Ascending aorta (tissue), 2 donors: ENCODE data around the gene CST1. TPM values are rescaled to one million over a fixed set of nuclear protein-coding genes. Genes with fewer than 3 reads are reported as not detected.
"Not testable (repeated sequence)": the region's sequence is repeated elsewhere in the genome, so short reads cannot be mapped to it uniquely, and the experiment has no call there.

Experiments
- DNase-seq, 2 donors: peaks; one replicate each; pipeline ENCODE4 v3.0.0-alpha.2; 2019; ENCODE audit warnings: low spot score in 2 of 2
- H3K27ac ChIP-seq, 2 donors: fragments of 200-600 bp; sonication (generic); one replicate each; pipeline ENCODE4 v1.5.1; 2016 to 2017; ENCODE audit warnings: mild to moderate bottlenecking in 1 of 2
- H3K27me3 ChIP-seq: fragments of 200-600 bp; sonication (generic); one replicate; pipeline ENCODE4 v1.5.1; 2017
- H3K36me3 ChIP-seq, 2 donors: fragments of 200-600 bp; sonication (generic); one replicate each; pipeline ENCODE4 v1.5.1; 2016
- H3K4me1 ChIP-seq, 2 donors: fragments of 200-600 bp; sonication (generic); one replicate each; pipeline ENCODE4 v1.5.1; 2016 to 2017; ENCODE audit warnings: mild to moderate bottlenecking in 1 of 2
- H3K4me3 ChIP-seq, 2 donors: fragments of 200-600 bp; sonication (generic); one replicate each; pipeline ENCODE4 v1.5.1; 2016 to 2017; ENCODE audit warnings: mild to moderate bottlenecking in 1 of 2
- H3K9me3 ChIP-seq, 2 donors: fragments of 200-600 bp; sonication (generic); one replicate each; pipeline ENCODE4 v1.5.1; 2016
- intact Hi-C: fragments of 100-400 bp; cut with DNase I; formaldehyde crosslinking; loops from one replicate; pipeline ENCODE4 v1.15.1; 2023
- total RNA-seq: library from RNA; depleted of rRNA; stranded (reverse); fragments of >200 nt; gene quantifications from one replicate; pipeline ENCODE4 v1.1.0, GENCODE V29; 2016
- TF ChIP-seq, protein P1 (sequence below), 3 experiments: fragments of 200-600 bp in 2 of 3; fragments of 450-650 bp in 1 of 3; sonication (generic) in 2 of 3; IDR thresholded peaks; one replicate each; pipeline ENCODE4 v1.5.1; 2016 to 2019; ENCODE audit warnings: antibody characterized with exemption in 3 of 3, mild to moderate bottlenecking in 1 of 3, moderate library complexity in 1 of 3

Gene CST1
- total RNA-seq, 1 donor from 2014 or later, result not detected

- H3K4me1 ChIP-seq, DNase-seq, H3K9me3 ChIP-seq, H3K36me3 ChIP-seq, H3K27me3 ChIP-seq, H3K4me3 ChIP-seq, intact Hi-C loops, H3K27ac ChIP-seq: not testable (repeated sequence)
- TF ChIP-seq, protein P1, sequence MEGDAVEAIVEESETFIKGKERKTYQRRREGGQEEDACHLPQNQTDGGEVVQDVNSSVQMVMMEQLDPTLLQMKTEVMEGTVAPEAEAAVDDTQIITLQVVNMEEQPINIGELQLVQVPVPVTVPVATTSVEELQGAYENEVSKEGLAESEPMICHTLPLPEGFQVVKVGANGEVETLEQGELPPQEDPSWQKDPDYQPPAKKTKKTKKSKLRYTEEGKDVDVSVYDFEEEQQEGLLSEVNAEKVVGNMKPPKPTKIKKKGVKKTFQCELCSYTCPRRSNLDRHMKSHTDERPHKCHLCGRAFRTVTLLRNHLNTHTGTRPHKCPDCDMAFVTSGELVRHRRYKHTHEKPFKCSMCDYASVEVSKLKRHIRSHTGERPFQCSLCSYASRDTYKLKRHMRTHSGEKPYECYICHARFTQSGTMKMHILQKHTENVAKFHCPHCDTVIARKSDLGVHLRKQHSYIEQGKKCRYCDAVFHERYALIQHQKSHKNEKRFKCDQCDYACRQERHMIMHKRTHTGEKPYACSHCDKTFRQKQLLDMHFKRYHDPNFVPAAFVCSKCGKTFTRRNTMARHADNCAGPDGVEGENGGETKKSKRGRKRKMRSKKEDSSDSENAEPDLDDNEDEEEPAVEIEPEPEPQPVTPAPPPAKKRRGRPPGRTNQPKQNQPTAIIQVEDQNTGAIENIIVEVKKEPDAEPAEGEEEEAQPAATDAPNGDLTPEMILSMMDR (IDR thresholded peaks at IDR 0.05), result peak in 1 of 3 experiments; percentile 17
These were observed 27.0 kb downstream of the CST1 start for GRCh38 chr20:23723659-23724307.

DNA sequence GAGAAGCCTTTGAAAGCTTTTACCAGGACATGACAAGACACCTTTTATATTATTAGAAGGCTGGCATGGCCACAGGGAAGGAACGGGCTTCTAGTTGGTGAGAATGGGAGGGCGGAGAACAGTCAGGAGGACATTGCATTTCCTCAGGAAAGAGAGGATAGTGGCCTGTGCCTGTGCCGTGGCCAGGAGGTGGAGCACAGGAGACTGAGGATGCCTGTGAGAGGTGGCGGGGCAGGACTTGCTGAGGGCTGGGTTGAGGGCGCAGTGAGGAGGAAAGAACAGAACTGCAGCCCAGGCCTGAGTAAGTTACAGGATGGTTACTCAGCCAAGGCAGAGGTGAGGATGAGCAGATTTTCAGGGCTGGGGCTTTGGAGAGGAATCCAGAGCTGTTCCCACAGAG lies 27.9 kb downstream of the CST1 start:
- H3K27ac ChIP-seq, H3K27me3 ChIP-seq, H3K36me3 ChIP-seq, DNase-seq, intact Hi-C loops, H3K4me3 ChIP-seq, H3K9me3 ChIP-seq, H3K4me1 ChIP-seq: not testable (repeated sequence)

DNA sequence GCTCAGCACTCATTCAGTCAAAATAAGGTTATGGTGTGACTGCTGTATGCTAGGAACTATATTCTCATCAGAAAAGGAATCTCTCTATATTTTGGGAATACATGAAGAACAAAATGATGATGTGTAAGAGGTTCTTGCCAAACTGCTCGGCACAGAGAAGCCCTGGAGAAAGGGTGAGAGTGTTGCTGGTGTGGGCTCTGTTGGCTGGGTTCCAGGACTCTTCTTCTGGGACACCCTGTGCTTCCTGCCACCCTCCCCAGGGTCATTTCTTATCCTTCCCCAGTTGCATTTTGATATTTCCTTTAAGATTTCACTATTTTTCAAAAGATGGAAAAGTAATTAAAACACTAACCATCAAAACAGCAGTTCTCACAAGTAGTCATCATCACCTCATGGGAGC lies 28.8 kb downstream of the CST1 start:
- no peak for DNase-seq
- Histone ChIP-seq H3K27me3 (no peaks in the 10 kb centered on the region), H3K27ac (no peak overlapping the region), H3K36me3 (no peaks in the 10 kb centered on the region), H3K9me3 (no peaks in the 10 kb centered on the region), H3K4me1 (no peaks in the 10 kb centered on the region), H3K4me3 (no peak overlapping the region)
- intact Hi-C loops, result no loop called here
- TF ChIP-seq, protein P1 (IDR thresholded peaks at IDR 0.05), result no peak

DNA sequence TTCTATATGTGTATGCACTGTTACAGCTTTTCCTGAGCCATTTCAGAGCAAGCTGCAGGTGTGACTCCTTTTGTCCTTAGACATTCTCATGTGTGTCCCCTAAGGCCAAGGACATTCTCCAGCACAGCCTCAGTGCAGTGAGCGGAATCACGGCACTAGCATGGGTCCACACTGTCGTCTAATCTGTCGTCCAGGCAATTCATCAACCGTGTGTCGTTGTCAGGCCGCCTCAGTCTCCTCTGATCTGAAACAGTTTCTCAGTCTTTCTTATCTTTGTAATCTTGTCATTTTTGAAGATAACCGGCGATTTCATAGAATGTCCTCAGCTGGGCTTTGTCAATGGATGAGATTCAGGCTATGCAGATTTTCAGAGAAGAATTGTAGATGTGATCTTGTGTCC lies 31.4 kb downstream of the CST1 start:
- H3K27ac ChIP-seq, H3K27me3 ChIP-seq, H3K4me3 ChIP-seq, H3K36me3 ChIP-seq, H3K4me1 ChIP-seq, H3K9me3 ChIP-seq, DNase-seq: not testable (repeated sequence)
- intact Hi-C loops, result loop anchor here (10.0 kb wide), 1 partner anchor 265 kb away; the partner anchor contains the start of gene CST11

DNA sequence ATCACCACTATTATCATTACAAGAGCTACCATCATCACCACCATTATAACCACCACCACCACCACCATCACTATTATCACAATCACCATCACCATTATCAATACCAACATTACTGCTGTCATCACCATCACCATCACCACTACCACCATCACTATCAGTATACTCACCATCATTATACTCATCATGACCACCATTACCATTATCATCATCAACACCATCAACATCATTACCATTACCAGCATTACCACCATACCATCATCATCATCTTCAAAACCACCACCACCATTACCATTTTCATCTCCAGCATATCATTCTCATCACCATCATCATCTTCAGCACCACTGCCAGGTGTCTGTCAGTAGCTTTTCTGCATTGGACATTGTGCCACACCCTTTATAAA lies 39.0 kb downstream of the CST1 start:
- H3K4me3 ChIP-seq, H3K4me1 ChIP-seq, H3K27me3 ChIP-seq, H3K27ac ChIP-seq, H3K36me3 ChIP-seq, H3K9me3 ChIP-seq, DNase-seq: not testable (repeated sequence)
- intact Hi-C loops, result loop anchor here (10.0 kb wide), 1 partner anchor 257 kb away; the partner anchor contains the start of gene CST11

DNA sequence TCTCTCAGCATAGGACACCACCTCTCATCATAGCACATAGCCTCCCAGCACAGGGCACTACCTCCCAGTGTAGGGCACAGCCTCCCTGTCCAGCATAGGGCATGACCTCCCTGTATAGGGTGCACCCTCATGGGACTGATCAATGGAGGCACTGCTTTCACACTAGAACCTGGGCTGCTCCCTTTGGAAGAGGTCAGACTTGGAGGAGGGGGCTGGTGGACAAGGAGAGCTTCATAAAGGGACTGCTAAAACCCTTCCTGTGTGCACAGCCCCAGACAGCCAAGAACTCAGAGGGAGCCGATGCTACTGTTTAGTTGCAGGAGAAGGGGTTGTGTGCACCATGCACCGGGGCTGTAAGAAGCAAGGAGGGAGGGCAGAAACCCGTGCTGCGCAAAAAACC lies 40.0 kb downstream of the CST1 start:
- intact Hi-C loops, result loop anchor here (10.0 kb wide), 1 partner anchor 256 kb away; the partner anchor contains the start of gene CST11
- H3K4me3 ChIP-seq, result no peak overlapping the region
- no peak for DNase-seq
- H3K9me3 ChIP-seq, result no peaks in the 10 kb centered on the region
- TF ChIP-seq, protein P1 (IDR thresholded peaks at IDR 0.05), result no peak
- H3K27me3 ChIP-seq, result no peaks in the 10 kb centered on the region
- H3K4me1 ChIP-seq, result no peaks in the 10 kb centered on the region
- no peak overlapping the region for H3K27ac ChIP-seq
- no peaks in the 10 kb centered on the region for H3K36me3 ChIP-seq

DNA sequence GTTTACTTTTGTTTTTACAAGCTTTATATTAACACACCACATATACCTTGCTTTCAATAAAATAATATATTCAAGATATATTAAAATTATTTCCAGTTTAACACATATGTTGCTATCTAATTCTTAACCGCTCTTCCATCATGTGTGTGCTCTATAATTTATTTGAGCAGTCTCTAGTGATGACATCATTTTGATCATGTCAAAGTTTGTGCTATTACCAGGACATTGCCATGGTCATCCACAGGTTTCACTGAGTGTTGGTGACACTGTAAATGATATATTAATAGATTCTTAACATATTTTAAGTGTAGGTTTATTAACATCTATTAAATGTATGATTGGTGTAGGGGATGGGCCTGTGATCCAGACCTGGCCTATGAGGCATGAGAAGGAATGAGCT lies 44.8 kb downstream of the CST1 start:
- H3K4me1 ChIP-seq, result no peaks in the 10 kb centered on the region
- intact Hi-C loops, result no loop called here
- H3K27me3 ChIP-seq, result no peaks in the 10 kb centered on the region
- TF ChIP-seq, protein P1 (IDR thresholded peaks at IDR 0.05), result no peak
- no peak overlapping the region for H3K4me3 ChIP-seq
- no peak overlapping the region for H3K27ac ChIP-seq
- H3K9me3 ChIP-seq, result no peaks in the 10 kb centered on the region
- no peaks in the 10 kb centered on the region for H3K36me3 ChIP-seq
- no peak for DNase-seq
